Right cardiac atrium (tissue), 5 donors: ENCODE measurements around the gene KMT2E. TPM values are rescaled to one million over a fixed set of nuclear protein-coding genes. Genes with fewer than 3 reads are reported as not detected.
"Not testable (repeated sequence)": the region's sequence is repeated elsewhere in the genome, so short reads cannot be mapped to it uniquely, and the experiment has no call there.

Experiments
- ATAC-seq, 2 donors: fragments of 200-7000 bp; cut with Tn5 transposase; one replicate each; pipeline versions ENCODE4 v1.8.0 to v1.9.1; 2020; ENCODE audit warnings: moderate library complexity in 2 of 2, mild to moderate bottlenecking in 1 of 2
- DNase-seq, 3 donors: peaks; one replicate each; pipeline ENCODE4 v3.0.0-alpha.2; 2020
- H3K27ac ChIP-seq: one replicate; pipeline ENCODE4 v1.5.1; 2013; ENCODE audit warnings: mild to moderate bottlenecking, low read length, control low read depth, moderate library complexity
- H3K27me3 ChIP-seq: one replicate; pipeline ENCODE4 v1.6.1; 2013; ENCODE audit not compliant: control insufficient read depth, insufficient read depth
- H3K4me1 ChIP-seq: one replicate; pipeline ENCODE4 v1.6.1; 2013; ENCODE audit warnings: low read length; ENCODE audit not compliant: control insufficient read depth, insufficient read depth
- H3K4me3 ChIP-seq: one replicate; pipeline ENCODE4 v1.5.1; 2013; ENCODE audit warnings: low read length, control low read depth
- H3K9me3 ChIP-seq: one replicate; pipeline ENCODE4 v1.6.1; 2013; ENCODE audit warnings: low read length; ENCODE audit not compliant: control insufficient read depth
- WGBS: extraction: QIAGEN DNeasy Blood & Tissue Kit; methylation state at CpG from one replicate; pipeline ENCODE4 v1.1.7; 2013; 5-methylcytosine and 5-hydroxymethylcytosine counted together
- intact Hi-C, 4 donors: fragments of 100-400 bp; cut with DNase I; formaldehyde crosslinking; loops; one replicate each; pipeline versions ENCODE4 v1.11.0 to v1.14.0; 2022 to 2023
- polyA plus RNA-seq: library from polyadenylated mRNA; stranded (reverse); fragments of 200-250 nt; gene quantifications from one replicate; pipeline ENCODE4 v1.2.3, GENCODE V29; 2013
- total RNA-seq, 4 donors: library from RNA; stranded (reverse); fragmentation: NEBNext Ultra II Directional; extraction: Animal tissue kit (Norgen Biotek cat#: 25700); gene quantifications; one replicate each; pipeline ENCODE4 v1.2.1, GENCODE V29; 2021
- donor health status: healthy with polysubstance abuse.
- donor health status: DM: no; HTN: yes; CAD: no.
- donor health status: DM: no; HTN: no; CAD: no.
- donor health status: DM: no; HTN: yes; CAD: no; lungs with severe emphysema.
- donor health status: DM: yes; HTN: yes; CAD: no.

The KMT2E gene
- total and polyA plus RNA-seq, 5 donors, result 17.8 to 73.1 (median 57.2) TPM

DNA sequence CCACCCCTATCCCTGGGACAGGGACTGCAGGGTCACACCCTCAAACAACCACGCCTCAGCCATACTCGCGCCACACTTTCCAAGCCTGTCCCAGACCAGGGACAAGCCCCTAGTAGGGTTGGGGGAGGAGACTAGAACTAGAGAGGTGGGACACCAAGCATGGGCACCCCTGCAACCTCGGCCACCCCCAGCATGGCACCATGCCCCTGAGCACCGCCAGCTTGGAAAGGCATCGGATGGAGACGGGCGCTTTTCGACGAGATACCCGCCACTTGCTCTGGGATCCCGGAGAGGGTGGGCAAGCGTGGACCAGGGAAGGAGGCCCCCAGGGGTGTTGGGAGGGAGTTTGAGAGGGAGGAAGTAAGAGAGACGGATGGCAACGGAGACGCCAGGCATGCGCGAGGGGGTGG is 13.1 kb upstream of the KMT2E start:
- intact Hi-C loops, result loop anchor here in 1 of 4 donors (10.0 kb wide), 1 partner anchor 1864 kb away; the partner anchor contains the start of gene PIK3CG
- no peak overlapping the region for H3K27ac ChIP-seq
- no peaks in the 10 kb centered on the region for H3K9me3 ChIP-seq
- peaks cover 9% of the 10 kb centered on the region for H3K4me1 ChIP-seq
- no peaks in the 10 kb centered on the region for H3K27me3 ChIP-seq
- DNase-seq (peak in 1 of 3 donors; percentile 56), ATAC-seq (peak; percentile 28 to 31)
- H3K4me3 ChIP-seq, result no peak overlapping the region
- 87% methylated on average over 18 of the region's 18 CpGs for WGBS

DNA sequence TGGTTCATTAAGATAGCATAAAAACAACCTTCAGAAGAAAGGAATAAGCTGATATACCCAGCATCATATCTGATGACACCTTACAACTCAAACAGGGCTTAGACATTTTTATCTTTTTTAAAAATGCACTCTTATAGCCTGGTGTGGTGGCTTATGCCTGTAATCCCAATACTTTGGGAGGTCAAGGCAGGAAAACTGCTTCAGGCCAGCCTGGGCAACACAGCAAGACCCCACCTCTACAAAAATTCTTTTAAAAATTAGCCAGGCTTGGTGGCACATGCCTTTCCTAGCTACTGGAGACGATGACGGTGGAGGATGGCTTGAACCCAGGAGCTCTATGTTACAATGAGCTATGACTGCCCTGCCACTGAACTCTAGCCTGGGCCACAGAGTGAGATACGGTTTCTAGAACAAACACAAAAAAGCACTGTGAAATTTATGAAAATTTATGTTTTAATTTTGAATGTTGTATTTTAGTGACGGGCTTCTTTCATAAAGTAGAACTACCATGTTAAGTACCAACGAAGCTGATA is 12.3 kb upstream of the KMT2E start:
- Histone ChIP-seq H3K4me3 (no peak overlapping the region), H3K9me3 (no peaks in the 10 kb centered on the region), H3K27me3 (no peaks in the 10 kb centered on the region), H3K4me1 (peaks cover 9% of the 10 kb centered on the region), H3K27ac (peak overlapping the region; percentile 30)
- WGBS, result 74% methylated on average over 5 of the region's 5 CpGs
- no peak for DNase-seq
- intact Hi-C loops, result loop anchor here in 1 of 4 donors (10.0 kb wide), 1 partner anchor 1863 kb away; the partner anchor contains the start of gene PIK3CG
- ATAC-seq, result no peak

DNA sequence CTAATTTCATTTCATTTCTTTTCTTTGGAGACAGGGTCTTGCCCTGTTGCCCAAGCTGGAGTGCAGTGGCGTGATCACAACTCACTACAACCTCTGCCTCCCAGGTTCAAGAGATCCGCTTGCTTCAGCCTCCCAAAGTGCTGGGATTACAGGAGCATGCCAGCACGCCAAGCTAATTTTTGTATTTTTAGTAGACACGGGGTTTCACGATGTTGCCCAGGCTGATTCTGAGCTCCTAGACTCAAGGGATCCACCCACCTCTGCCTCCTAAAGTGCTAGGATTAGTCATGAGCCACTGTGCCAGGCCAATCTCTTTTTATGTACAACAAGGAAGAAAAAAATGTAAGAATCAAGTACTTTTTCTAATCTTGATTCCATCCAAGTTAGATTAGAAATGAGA is 10.7 kb upstream of the KMT2E start:
- WGBS, result 23% methylated on average over 5 of the region's 5 CpGs
- H3K27me3 ChIP-seq, result no peaks in the 10 kb centered on the region
- H3K27ac ChIP-seq, result peak overlapping the region; percentile 77
- DNase-seq (peak in 1 of 3 donors; percentile 55), ATAC-seq (peak; percentile 67 to 85)
- peaks cover 10% of the 10 kb centered on the region for H3K4me1 ChIP-seq
- intact Hi-C loops, result loop anchor here in 1 of 4 donors (10.0 kb wide), 1 partner anchor 1862 kb away; the partner anchor contains the start of gene PIK3CG
- no peak overlapping the region for H3K4me3 ChIP-seq
- H3K9me3 ChIP-seq, result no peaks in the 10 kb centered on the region

DNA sequence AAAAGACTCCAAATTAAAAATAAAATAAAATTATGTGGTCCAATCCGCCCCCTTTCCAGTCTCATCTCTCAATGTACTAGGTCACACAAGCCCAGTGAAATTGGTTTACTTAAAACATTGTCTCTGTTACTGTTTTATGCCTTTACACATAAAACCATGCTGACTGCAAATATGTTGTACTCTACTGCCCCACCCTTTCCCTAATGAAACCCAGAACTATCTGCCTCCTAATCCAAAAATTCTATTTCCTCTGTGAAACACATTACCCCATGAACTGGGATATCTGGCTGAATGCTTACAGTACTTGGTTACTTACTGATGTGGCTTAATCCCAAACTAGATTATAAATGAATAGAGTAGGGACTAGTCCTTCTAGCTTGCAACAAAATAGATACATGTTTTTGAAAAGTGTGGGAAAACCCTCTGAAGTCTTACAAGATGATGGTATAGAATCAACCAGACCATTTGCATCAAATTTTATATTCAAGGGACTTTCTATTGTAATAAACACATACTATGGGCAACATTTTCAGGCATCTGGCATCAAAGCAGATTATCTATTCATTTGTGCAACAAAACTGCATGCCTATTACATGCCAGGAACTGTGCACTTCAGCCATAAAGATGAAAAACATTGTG is 10.0 kb upstream of the KMT2E start:
- 74% methylated on average over 1 of the region's 1 CpG for WGBS
- H3K27me3 ChIP-seq, result no peaks in the 10 kb centered on the region
- ATAC-seq, result peak; percentile 45 to 56
- no peak overlapping the region for H3K4me3 ChIP-seq
- peaks cover 13% of the 10 kb centered on the region for H3K4me1 ChIP-seq
- no peak overlapping the region for H3K27ac ChIP-seq
- intact Hi-C loops, result loop anchor here in 1 of 4 donors (10.0 kb wide), 1 partner anchor 1861 kb away; the partner anchor contains the start of gene PIK3CG
- no peak for DNase-seq
- H3K9me3 ChIP-seq, result no peaks in the 10 kb centered on the region

DNA sequence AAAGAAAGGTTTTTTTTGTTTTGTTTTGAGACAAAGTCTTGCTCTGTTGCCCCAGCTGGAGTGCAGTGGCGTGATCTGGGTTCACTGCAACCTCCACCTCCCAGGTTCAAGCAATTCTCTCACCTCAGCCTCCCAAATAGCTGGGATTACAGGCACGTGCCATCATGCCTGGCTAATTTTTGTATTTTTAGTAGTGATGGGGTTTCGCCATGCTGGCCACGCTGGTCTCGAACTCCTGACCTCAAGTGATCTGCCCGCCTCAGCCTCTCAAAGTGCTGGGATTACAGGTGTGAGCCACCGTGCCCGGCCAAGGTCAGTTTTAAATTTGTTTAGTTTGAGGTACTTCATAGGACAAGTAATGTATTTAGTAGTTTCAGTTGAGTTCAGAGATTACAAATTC is 9.0 kb upstream of the KMT2E start:
- ATAC-seq, H3K4me3 ChIP-seq, H3K27me3 ChIP-seq, H3K9me3 ChIP-seq, DNase-seq: not testable (repeated sequence)
- Histone ChIP-seq H3K4me1 (peaks cover 11% of the 10 kb centered on the region), H3K27ac (peak overlapping the region; percentile 55)
- WGBS, result 85% methylated on average over 8 of the region's 8 CpGs
- intact Hi-C loops, result loop anchor here in 1 of 4 donors (10.0 kb wide), 1 partner anchor 1860 kb away; the partner anchor contains the start of gene PIK3CG

DNA sequence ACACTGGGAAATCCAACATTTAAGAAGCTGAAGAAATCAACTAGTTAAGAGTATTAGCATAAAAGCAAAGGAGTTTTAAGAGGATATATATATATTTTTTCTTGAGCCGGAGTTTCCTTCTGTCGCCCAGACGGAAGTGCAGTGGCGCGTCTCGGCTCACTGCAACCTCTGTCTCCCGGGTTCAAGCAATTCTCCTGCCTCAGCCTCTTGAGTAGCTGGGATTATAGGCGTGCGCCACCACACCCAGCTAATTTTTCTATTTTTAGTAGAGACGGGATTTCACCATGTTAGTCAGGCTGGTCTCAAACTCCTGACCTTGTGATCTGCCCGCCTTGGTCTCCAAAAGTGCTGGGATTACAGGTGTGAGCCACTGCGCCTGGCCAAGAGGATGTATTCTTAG is 8.5 kb upstream of the KMT2E start:
- WGBS, result 93% methylated on average over 12 of the region's 12 CpGs
- not testable (repeated sequence) for H3K9me3 ChIP-seq, ATAC-seq, DNase-seq, H3K27ac ChIP-seq, H3K4me3 ChIP-seq, H3K27me3 ChIP-seq
- peaks cover 11% of the 10 kb centered on the region for H3K4me1 ChIP-seq
- intact Hi-C loops, result loop anchor here in 1 of 4 donors (10.0 kb wide), 1 partner anchor 1859 kb away; the partner anchor contains the start of gene PIK3CG

DNA sequence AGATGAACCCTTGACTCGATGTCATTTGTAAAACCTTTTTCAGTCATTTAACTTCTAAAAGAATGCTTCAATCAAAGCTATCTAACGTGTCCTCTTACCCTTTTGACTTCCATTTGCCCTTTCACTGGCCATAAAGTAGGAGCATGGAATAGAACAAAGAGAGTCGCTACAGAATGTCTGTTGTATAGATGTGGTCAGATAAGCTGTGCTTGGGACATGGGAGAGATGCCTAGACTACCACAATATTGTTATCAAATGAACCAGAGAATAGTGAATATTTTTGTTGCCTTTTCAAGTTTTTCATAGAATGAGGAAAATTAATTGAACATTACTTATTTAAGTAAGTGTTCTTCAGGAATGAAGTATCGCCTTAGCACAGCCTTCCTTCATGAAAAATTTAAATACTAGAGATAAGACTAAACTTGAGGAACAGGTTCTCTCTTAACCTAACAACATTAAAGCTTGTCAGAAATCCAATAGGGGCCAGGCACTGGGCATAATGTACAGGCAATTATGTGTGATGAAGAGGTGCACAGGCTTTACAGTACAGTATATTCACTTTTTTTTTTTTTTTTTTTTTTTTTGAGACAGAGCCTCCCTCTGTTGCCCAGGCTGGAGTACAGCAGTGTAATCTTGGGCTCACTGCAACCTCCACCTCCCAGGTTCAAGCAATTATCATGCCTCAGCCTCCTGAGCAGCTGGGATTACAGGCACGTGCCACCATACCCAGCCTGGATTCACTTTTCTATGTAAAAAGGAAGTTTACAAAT is 7.5 kb upstream of the KMT2E start:
- 44% methylated on average over 5 of the region's 5 CpGs for WGBS
- no peak for ATAC-seq

DNA sequence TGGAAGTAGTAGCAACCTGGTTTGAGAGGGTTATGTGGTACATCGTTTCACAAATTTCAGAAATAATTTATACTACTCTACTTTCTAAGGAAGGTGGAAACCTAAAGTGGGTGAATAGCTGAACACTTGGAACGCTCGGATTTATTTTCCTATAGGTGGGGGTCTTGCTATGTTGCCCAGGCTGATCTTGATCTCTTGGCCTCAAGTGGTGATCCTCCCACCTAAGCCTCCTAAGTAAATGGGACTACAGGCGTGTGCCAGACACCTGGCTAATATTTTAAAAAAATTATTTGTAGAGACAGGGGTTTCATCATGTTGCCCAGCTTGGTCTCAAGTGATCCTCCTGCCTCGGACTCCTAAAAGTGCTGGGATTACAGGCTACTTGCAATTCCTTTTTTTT is 6.7 kb upstream of the KMT2E start:
- intact Hi-C loops, result loop anchor here in 1 of 4 donors (10.0 kb wide), 1 partner anchor 1858 kb away; the partner anchor contains the start of gene PIK3CG
- DNase-seq (no peak), ATAC-seq (no peak)
- Histone ChIP-seq H3K4me1 (peaks cover 6% of the 10 kb centered on the region), H3K4me3 (no peak overlapping the region), H3K27ac (no peak overlapping the region), H3K9me3 (no peaks in the 10 kb centered on the region), H3K27me3 (no peaks in the 10 kb centered on the region)
- 88% methylated on average over 5 of the region's 5 CpGs for WGBS

More for the DNA sequence above, 7.5 kb upstream of the KMT2E start:
- no peak overlapping the region for H3K4me3 ChIP-seq
- peaks cover 6% of the 10 kb centered on the region for H3K4me1 ChIP-seq
- H3K9me3 ChIP-seq, result no peaks in the 10 kb centered on the region
- intact Hi-C loops, result loop anchor here in 1 of 4 donors (10.0 kb wide), 1 partner anchor 1858 kb away; the partner anchor contains the start of gene PIK3CG
- H3K27ac ChIP-seq, result no peak overlapping the region
- DNase-seq, result no peak
- H3K27me3 ChIP-seq, result no peaks in the 10 kb centered on the region

DNA sequence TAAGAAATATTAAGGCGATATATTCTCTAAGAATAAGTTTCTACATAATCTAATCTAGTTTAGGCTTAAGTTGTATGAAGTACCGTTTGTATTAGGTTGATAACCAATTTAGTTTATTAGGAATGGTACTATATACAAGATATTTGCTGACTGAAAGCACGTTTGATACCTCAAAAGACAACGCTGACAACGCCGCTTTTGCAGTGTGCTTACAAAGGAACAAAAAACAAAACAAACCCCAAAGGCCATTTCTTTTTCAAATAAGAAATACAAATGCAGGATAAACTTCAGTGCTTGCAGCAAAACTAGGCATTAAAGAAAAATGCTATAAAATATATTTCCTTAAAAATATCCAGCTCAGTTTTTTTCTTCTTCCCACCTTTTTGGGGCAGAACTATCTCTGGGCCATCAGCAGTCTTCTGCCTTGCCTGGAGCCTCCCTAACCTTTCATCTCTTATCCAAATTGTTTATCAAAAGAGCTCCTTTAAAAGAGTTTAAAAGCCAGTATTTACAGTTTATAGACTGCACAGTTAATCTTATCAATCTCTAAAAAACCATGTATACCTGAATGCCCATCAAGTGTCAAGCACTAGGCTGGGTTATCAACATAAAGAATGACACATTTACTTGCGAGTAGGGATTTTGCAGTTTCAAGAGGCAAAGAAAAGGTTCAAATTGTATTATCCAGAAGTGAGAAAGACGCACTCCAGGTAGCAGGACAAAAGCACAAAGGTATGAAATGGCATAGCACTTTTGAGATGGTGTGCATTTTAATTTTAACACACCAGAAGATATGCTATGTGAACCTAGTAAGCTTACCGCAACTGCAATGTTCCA is 4.1 kb upstream of the KMT2E start:
- peaks cover 4% of the 10 kb centered on the region for H3K4me1 ChIP-seq
- H3K27ac ChIP-seq, result no peak overlapping the region
- whole genome bisulfite sequencing, result 12% methylated on average over 9 of the region's 9 CpGs
- H3K9me3 ChIP-seq, result no peaks in the 10 kb centered on the region
- H3K4me3 ChIP-seq, result peak overlapping the region; percentile 58
- intact Hi-C loops, result loop anchor here in 1 of 4 donors (10.0 kb wide), 1 partner anchor 1855 kb away; the partner anchor contains the start of gene PIK3CG
- no peak for ATAC-seq
- DNase-seq, result no peak
- H3K27me3 ChIP-seq, result no peaks in the 10 kb centered on the region

DNA sequence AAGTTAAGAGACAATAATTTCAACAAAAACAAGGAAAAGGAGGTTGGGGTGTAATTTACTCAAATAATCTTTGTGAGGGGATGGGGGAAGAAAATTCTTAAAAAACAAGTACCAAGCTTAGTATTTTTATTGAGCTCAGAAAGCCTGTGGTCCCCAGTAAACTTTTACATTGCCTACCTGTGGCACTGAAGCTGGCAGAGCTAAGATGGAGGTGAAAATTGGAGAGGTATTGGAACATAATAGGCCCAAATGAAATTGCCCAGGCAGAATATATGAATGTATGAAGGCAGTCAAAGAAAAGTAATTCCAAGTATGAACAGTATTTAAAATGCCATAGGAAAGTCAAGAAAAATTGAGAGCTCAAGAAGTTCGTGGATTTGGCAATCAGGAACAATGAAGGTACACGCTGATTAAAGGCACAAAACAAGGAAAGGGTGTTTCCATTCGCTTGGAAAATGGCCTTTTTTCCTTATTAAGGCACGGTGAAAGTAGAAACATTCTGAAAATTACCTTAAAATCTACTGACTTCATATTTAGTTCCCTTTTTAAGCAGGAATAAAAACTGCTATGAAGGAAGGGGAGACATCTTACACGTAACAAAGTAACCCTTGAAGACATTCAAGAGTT is 3.4 kb upstream of the KMT2E start:
- no peaks in the 10 kb centered on the region for H3K27me3 ChIP-seq
- H3K4me1 ChIP-seq, result peaks cover 4% of the 10 kb centered on the region
- WGBS, result 3% methylated on average over 5 of the region's 5 CpGs
- intact Hi-C loops, result no loop called here
- H3K9me3 ChIP-seq, result no peaks in the 10 kb centered on the region
- DNase-seq (no peak), ATAC-seq (no peak)
- no peak overlapping the region for H3K27ac ChIP-seq
- peak overlapping the region; percentile 58 for H3K4me3 ChIP-seq
